ENCODE measurements around the gene MOV10L1.

DNA sequence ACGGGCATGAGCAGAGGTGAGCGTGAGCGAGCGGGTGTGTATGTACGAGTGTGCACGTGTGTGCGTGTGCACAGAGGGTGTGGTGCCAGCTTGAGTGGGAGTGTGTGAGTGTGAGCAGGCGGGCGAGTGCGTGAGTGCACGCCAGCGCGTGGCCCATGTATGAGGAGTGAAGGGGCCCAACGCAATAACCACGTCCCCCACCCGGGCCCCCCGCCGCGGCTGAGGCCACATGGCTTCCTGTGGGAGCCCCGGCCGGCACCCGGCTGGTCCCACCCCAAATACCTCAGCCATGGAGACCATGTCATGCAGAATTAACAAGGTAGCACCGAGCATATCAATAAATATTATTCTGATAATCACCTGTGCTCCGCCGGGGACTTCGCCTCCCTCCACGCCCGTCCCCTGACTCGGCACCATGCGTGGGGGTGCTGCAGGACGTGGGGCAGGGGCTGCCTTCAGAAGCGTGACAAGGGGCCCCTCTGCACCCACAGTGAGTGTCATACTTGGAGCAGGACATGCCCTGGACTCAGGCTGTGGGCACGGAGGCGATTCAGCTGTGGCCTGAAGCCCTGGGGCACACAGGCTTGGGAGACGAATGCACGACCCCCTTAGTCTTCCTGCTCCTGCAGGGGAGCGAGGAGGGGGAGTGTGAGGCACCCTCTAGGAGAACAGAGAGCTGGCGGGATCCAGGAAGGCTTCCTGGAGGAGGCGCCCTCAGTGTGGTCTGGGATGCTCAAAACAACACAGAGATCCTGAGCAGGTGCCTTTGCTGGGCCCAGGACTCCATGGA, 90.3 kb downstream of the MOV10L1 start:
- TF ChIP-seq POLR2A (IDR thresholded peaks at IDR 0.05) (no peak), POLR2AphosphoS5 (IDR thresholded peaks at IDR 0.05) (no peak)
- TF ChIP-seq, protein P1, sequence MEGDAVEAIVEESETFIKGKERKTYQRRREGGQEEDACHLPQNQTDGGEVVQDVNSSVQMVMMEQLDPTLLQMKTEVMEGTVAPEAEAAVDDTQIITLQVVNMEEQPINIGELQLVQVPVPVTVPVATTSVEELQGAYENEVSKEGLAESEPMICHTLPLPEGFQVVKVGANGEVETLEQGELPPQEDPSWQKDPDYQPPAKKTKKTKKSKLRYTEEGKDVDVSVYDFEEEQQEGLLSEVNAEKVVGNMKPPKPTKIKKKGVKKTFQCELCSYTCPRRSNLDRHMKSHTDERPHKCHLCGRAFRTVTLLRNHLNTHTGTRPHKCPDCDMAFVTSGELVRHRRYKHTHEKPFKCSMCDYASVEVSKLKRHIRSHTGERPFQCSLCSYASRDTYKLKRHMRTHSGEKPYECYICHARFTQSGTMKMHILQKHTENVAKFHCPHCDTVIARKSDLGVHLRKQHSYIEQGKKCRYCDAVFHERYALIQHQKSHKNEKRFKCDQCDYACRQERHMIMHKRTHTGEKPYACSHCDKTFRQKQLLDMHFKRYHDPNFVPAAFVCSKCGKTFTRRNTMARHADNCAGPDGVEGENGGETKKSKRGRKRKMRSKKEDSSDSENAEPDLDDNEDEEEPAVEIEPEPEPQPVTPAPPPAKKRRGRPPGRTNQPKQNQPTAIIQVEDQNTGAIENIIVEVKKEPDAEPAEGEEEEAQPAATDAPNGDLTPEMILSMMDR (IDR thresholded peaks at IDR 0.05): no peak

All from breast epithelium (tissue), 3 donors.